Measurements from ENCODE around the gene CLSTN2. TPM values are rescaled to one million over a fixed set of nuclear protein-coding genes. Genes with fewer than 3 reads are reported as not detected.

The CLSTN2 gene
- total and polyA plus RNA-seq, 2 of the 13 experiments (the other 11 are each of a cell fraction or from before 2014, with no cell fraction given), result not detected

DNA sequence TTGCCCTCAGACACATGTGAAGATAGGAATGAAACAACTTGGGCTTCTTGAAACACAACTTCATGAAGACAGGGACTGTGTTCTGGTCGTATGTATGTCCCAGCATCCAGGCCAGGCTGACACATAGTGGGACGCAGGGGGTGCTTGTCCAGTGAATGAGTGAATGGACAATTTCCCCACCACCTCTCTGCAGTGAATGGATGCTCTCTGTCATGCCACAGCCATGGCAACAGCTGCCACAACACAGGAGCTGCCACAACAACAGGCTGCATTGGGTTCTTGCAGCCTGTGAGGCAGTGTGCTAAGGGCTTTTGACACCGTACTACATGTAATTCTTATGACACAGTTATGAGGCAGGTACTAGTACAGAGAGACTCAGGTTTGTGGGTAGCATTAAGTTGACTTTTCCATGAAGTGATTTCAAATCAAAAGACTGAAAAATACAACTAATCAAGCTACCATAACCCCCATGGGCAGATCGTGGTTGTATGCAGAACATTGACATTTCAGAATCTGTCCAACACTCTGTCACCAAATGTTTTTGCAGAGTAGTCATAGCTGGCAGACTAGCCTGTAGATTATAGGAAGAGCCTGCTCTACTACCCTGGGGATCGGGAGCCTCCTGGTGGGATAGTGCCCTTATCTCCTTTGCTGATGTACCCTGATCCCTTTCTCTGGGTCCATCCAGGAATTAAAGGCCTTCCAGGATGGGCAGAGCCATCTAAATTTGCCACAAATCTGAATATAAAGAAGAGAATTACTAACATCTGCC lies 40.8 kb downstream of the CLSTN2 start:
- Histone ChIP-seq H3K9ac (ENCODE audit: insufficient read depth, low read depth, low read length) (no peak overlapping the region), H3K27me3 (ENCODE audit: control insufficient read depth in 1 of 2, insufficient read depth in 2 of 2, low read length in 2 of 2) (no peaks in the 10 kb centered on the region), H2AFZ (ENCODE audit: low read length) (no peak overlapping the region), H4K20me1 (ENCODE audit: insufficient read depth, low read length) (no peaks in the 10 kb centered on the region), H3K9me3 (ENCODE audit: low read length) (no peaks in the 10 kb centered on the region), H3K79me2 (ENCODE audit: insufficient read depth, low read length) (no peaks in the 10 kb centered on the region), H3K27ac (ENCODE audit: extremely low read length, insufficient read depth, low read length) (no peak overlapping the region), H3K4me1 (ENCODE audit: insufficient read depth, low read length) (no peaks in the 10 kb centered on the region), H3K36me3 (replicated peaks in 1 of 2; ENCODE audit: control insufficient read depth in 1 of 2, insufficient read depth in 2 of 2, low read length in 2 of 2) (no peaks in the 10 kb centered on the region), H3K4me3 (replicated peaks in 1 of 3; ENCODE audit: insufficient read depth in 1 of 3, low read depth in 2 of 3, low read length in 3 of 3) (no peak overlapping the region), H3K4me2 (ENCODE audit: low read depth, low read length) (no peak overlapping the region)
- ATAC-seq (no peak), DNase-seq (ENCODE audit: low spot score) (no peak), FAIRE-seq (no peak)
- BruUV-seq (replicated peaks), result no TSS peak
- POLR2A ChIA-PET, result no interaction called here
- intact Hi-C loops (cut with micrococcal nuclease; ENCODE audit: unreplicated experiment), result no loop called here
- CTCF ChIA-PET (ENCODE audit: low intra/inter-chr PET ratio, low total read pairs), result no interaction called here
- WGBS (ENCODE audit: low lambda C conversion rate), result 0% methylated on average over 5 of the region's 5 CpGs
- in situ Hi-C loops (cut with HindIII; ENCODE audit: extremely low pct_ligation_motif_present, low pct_unique_long_range_greater_than_20kb), result no loop called here
- TF ChIP-seq MIER3 (CRISPR knock-in tag; IDR thresholded peaks at IDR 0.05; ENCODE audit: borderline replicate concordance) (no peak), SIN3A (IDR thresholded peaks at IDR 0.05; ENCODE audit: borderline replicate concordance, low read depth, low read length) (no peak), ZNF577 (CRISPR knock-in tag; IDR thresholded peaks at IDR 0.05; ENCODE audit: borderline replicate concordance, low read depth) (no peak), ZNF367 (CRISPR knock-in tag; IDR thresholded peaks at IDR 0.05; ENCODE audit: borderline replicate concordance) (no peak), ZNF782 (CRISPR knock-in tag; IDR thresholded peaks at IDR 0.05; ENCODE audit: borderline replicate concordance) (no peak), TEAD2 (CRISPR knock-in tag; IDR thresholded peaks at IDR 0.05) (no peak), NPAS2 (CRISPR knock-in tag; IDR thresholded peaks at IDR 0.05; ENCODE audit: borderline replicate concordance) (no peak), ZNF563 (CRISPR knock-in tag; IDR thresholded peaks at IDR 0.05) (no peak), ZNF557 (CRISPR knock-in tag; IDR thresholded peaks at IDR 0.05) (no peak), JUN (CRISPR knock-in tag; IDR thresholded peaks at IDR 0.05) (no peak), THYN1 (CRISPR knock-in tag; IDR thresholded peaks at IDR 0.05; ENCODE audit: borderline replicate concordance, low read depth) (no peak), MAF1 (CRISPR knock-in tag; IDR thresholded peaks at IDR 0.05; ENCODE audit: borderline replicate concordance) (no peak), TBX3 (IDR thresholded peaks at IDR 0.05; ENCODE audit: borderline replicate concordance) (no peak), HDAC6 (IDR thresholded peaks at IDR 0.05; ENCODE audit: low read depth, low read length) (no peak), MAFF (IDR thresholded peaks at IDR 0.05; ENCODE audit: low read depth, low read length) (no peak), ARNT2 (CRISPR knock-in tag; IDR thresholded peaks at IDR 0.05; ENCODE audit: low read depth) (no peak), ZFYVE20 (CRISPR knock-in tag; IDR thresholded peaks at IDR 0.05; ENCODE audit: borderline replicate concordance, low read depth) (no peak)
- TF ChIP-seq, protein P1, sequence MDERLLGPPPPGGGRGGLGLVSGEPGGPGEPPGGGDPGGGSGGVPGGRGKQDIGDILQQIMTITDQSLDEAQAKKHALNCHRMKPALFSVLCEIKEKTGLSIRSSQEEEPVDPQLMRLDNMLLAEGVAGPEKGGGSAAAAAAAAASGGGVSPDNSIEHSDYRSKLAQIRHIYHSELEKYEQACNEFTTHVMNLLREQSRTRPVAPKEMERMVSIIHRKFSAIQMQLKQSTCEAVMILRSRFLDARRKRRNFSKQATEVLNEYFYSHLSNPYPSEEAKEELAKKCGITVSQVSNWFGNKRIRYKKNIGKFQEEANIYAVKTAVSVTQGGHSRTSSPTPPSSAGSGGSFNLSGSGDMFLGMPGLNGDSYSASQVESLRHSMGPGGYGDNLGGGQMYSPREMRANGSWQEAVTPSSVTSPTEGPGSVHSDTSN (CRISPR knock-in tag; IDR thresholded peaks at IDR 0.05), result no peak
- TF ChIP-seq, protein P2, sequence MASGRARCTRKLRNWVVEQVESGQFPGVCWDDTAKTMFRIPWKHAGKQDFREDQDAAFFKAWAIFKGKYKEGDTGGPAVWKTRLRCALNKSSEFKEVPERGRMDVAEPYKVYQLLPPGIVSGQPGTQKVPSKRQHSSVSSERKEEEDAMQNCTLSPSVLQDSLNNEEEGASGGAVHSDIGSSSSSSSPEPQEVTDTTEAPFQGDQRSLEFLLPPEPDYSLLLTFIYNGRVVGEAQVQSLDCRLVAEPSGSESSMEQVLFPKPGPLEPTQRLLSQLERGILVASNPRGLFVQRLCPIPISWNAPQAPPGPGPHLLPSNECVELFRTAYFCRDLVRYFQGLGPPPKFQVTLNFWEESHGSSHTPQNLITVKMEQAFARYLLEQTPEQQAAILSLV (CRISPR knock-in tag; IDR thresholded peaks at IDR 0.05; ENCODE audit: borderline replicate concordance), result no peak
